ENCODE data around the gene LMBRD2.

Gene LMBRD2

DNA sequence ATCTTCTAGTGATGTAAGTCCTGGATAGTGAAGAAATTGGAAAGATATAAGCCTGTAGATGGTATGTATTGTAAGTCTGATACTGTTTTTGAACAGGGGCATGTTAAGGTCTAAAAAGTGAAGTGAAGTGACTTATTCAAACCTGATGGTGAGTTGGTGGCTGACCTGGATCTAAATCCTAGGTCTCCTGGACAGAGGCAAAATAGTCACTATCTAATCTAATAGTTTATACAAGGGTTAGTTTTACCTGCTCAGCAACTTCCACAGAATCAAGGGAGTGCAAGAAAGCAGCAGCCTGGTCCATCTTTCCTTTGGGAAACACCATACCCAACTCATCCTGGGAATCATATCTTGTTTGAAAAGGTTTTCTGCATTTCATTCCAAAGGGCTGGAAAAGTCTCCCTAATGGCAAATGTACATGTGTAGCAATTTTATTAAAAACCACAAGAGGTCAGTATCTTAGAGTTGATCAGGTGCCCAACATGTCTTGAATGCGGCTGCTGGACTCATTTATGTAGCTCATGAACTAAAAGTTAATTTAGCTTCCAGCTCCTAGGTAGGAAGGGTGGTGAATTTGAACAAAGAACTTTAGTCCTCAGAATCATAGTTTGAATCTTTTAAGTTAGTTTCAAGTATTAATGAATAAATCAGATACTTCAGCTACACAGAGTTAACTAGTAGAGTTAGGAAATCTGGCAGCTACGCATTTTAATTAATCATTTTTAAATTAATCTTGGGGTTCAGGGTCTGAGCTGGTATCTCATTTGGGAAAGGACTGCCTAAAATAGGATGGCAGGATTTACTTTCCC, 26.2 kb upstream of the LMBRD2 start:
- TF ChIP-seq POLR2AphosphoS5 (IDR thresholded peaks at IDR 0.05; ENCODE audit: low read depth, low read length), result no peak
- TF ChIP-seq, protein P1, sequence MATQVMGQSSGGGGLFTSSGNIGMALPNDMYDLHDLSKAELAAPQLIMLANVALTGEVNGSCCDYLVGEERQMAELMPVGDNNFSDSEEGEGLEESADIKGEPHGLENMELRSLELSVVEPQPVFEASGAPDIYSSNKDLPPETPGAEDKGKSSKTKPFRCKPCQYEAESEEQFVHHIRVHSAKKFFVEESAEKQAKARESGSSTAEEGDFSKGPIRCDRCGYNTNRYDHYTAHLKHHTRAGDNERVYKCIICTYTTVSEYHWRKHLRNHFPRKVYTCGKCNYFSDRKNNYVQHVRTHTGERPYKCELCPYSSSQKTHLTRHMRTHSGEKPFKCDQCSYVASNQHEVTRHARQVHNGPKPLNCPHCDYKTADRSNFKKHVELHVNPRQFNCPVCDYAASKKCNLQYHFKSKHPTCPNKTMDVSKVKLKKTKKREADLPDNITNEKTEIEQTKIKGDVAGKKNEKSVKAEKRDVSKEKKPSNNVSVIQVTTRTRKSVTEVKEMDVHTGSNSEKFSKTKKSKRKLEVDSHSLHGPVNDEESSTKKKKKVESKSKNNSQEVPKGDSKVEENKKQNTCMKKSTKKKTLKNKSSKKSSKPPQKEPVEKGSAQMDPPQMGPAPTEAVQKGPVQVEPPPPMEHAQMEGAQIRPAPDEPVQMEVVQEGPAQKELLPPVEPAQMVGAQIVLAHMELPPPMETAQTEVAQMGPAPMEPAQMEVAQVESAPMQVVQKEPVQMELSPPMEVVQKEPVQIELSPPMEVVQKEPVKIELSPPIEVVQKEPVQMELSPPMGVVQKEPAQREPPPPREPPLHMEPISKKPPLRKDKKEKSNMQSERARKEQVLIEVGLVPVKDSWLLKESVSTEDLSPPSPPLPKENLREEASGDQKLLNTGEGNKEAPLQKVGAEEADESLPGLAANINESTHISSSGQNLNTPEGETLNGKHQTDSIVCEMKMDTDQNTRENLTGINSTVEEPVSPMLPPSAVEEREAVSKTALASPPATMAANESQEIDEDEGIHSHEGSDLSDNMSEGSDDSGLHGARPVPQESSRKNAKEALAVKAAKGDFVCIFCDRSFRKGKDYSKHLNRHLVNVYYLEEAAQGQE (IDR thresholded peaks at IDR 0.05; ENCODE audit: insufficient read depth in 1 of 2, low read depth in 2 of 2, low read length in 2 of 2), result no peak
- no peak for TF ChIP-seq SIN3A (IDR thresholded peaks at IDR 0.05; ENCODE audit: borderline replicate concordance, insufficient read depth, low read length)
- no peak for TF ChIP-seq TAF1 (IDR thresholded peaks at IDR 0.05; ENCODE audit: borderline replicate concordance, insufficient read depth, low read length)
- no peak for TF ChIP-seq FOXP2 (optimal IDR thresholded peaks at IDR 0.05; ENCODE audit: borderline replicate concordance, extremely low read depth, extremely low read length, insufficient read depth)

GRCh38 chr5:36177154-36177553, 25.5 kb upstream of the LMBRD2 start:
- TF ChIP-seq SIN3A (IDR thresholded peaks at IDR 0.05; ENCODE audit: borderline replicate concordance, insufficient read depth, low read length), result no peak
- no peak for TF ChIP-seq POLR2AphosphoS5 (IDR thresholded peaks at IDR 0.05; ENCODE audit: low read depth, low read length)
- TF ChIP-seq TAF1 (IDR thresholded peaks at IDR 0.05; ENCODE audit: borderline replicate concordance, insufficient read depth, low read length), result no peak
- TF ChIP-seq, protein P1 (IDR thresholded peaks at IDR 0.05; ENCODE audit: insufficient read depth in 1 of 2, low read depth in 2 of 2, low read length in 2 of 2), result no peak
- TF ChIP-seq FOXP2 (optimal IDR thresholded peaks at IDR 0.05; ENCODE audit: borderline replicate concordance, extremely low read depth, extremely low read length, insufficient read depth), result no peak

GRCh38 chr5:36175043-36175442, 23.4 kb upstream of the LMBRD2 start:
- TF ChIP-seq POLR2AphosphoS5 (IDR thresholded peaks at IDR 0.05; ENCODE audit: low read depth, low read length) (no peak), FOXP2 (optimal IDR thresholded peaks at IDR 0.05; ENCODE audit: borderline replicate concordance, extremely low read depth, extremely low read length, insufficient read depth) (no peak), TAF1 (IDR thresholded peaks at IDR 0.05; ENCODE audit: borderline replicate concordance, insufficient read depth, low read length) (no peak), SIN3A (IDR thresholded peaks at IDR 0.05; ENCODE audit: borderline replicate concordance, insufficient read depth, low read length) (no peak)
- TF ChIP-seq, protein P1 (IDR thresholded peaks at IDR 0.05; ENCODE audit: insufficient read depth in 1 of 2, low read depth in 2 of 2, low read length in 2 of 2), result no peak

DNA sequence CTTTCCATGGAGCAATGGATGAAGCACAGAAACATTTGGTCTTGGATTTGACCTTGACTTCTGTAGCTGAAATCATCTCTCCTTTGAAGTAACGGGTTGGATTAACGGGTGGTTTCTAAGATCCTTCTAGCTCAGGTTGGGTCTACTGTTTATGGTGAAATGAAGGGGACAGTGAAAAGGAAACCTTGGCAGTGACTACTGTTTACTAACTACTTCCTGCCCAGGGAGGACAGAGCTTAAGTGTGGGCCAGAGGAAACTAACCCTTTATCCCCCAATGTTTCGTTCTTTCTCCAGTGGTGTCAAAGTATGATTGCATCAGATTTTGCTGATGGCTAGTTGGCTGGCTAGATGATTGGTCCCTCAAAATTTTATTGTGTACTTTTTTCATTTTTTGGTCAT, 22.4 kb upstream of the LMBRD2 start:
- TF ChIP-seq POLR2AphosphoS5 (IDR thresholded peaks at IDR 0.05; ENCODE audit: low read depth, low read length) (no peak), FOXP2 (optimal IDR thresholded peaks at IDR 0.05; ENCODE audit: borderline replicate concordance, extremely low read depth, extremely low read length, insufficient read depth) (no peak), SIN3A (IDR thresholded peaks at IDR 0.05; ENCODE audit: borderline replicate concordance, insufficient read depth, low read length) (no peak), TAF1 (IDR thresholded peaks at IDR 0.05; ENCODE audit: borderline replicate concordance, insufficient read depth, low read length) (no peak)
- TF ChIP-seq, protein P1 (IDR thresholded peaks at IDR 0.05; ENCODE audit: insufficient read depth in 1 of 2, low read depth in 2 of 2, low read length in 2 of 2), result no peak

Data from PFSK-1 (cell line).